Measurements from ENCODE around the gene GNG2. TPM values are rescaled to one million over a fixed set of nuclear protein-coding genes. Genes with fewer than 3 reads are reported as not detected.

Gene GNG2
- total RNA-seq, 4 donors from 2014 or later: 3.9 to 10.7 (median 7.3) TPM

GRCh38 chr14:51951656-51952055 is 91.2 kb downstream of the GNG2 start:
- intact Hi-C loops (cut with DNase I): no loop called here
- WGBS, 2 donors: 72 to 90% methylated on average over 3 of the region's 3 CpGs

GRCh38 chr14:51954031-51954430 is 93.6 kb downstream of the GNG2 start:
- H3K27ac ChIP-seq: no peak overlapping the region
- WGBS, 2 donors: 90 to 93% methylated on average over 2 of the region's 2 CpGs
- H3K36me3 ChIP-seq: no peaks in the 10 kb centered on the region
- H3K4me3 ChIP-seq (replicated peaks in 1 of 3): no peak overlapping the region
- intact Hi-C loops (cut with DNase I): no loop called here
- H3K4me1 ChIP-seq: no peaks in the 10 kb centered on the region
- DNase-seq: no peak
- H3K27me3 ChIP-seq: no peaks in the 10 kb centered on the region
- TF ChIP-seq CTCF (IDR thresholded peaks at IDR 0.05) (no peak), POLR2A (IDR thresholded peaks at IDR 0.05) (no peak)
- H3K9me3 ChIP-seq: no peaks in the 10 kb centered on the region

More at GRCh38 chr14:51951656-51952055, 91.2 kb downstream of the GNG2 start:
- Histone ChIP-seq H3K27me3 (no peaks in the 10 kb centered on the region), H3K27ac (no peak overlapping the region), H3K4me3 (replicated peaks in 1 of 3) (no peak overlapping the region), H3K36me3 (no peaks in the 10 kb centered on the region), H3K9me3 (no peaks in the 10 kb centered on the region), H3K4me1 (no peaks in the 10 kb centered on the region)
- no peak for DNase-seq
- no peak for TF ChIP-seq POLR2A (IDR thresholded peaks at IDR 0.05)
- TF ChIP-seq CTCF (IDR thresholded peaks at IDR 0.05): no peak

GRCh38 chr14:51954657-51955056 is 94.2 kb downstream of the GNG2 start:
- H3K4me1 ChIP-seq: no peaks in the 10 kb centered on the region
- H3K4me3 ChIP-seq (replicated peaks in 1 of 3): no peak overlapping the region
- no peak for DNase-seq
- no peaks in the 10 kb centered on the region for H3K36me3 ChIP-seq
- 92 to 99% methylated on average over 3 of the region's 3 CpGs for WGBS, 2 donors
- H3K27me3 ChIP-seq: no peaks in the 10 kb centered on the region
- no peaks in the 10 kb centered on the region for H3K9me3 ChIP-seq
- TF ChIP-seq POLR2A (IDR thresholded peaks at IDR 0.05) (no peak), CTCF (IDR thresholded peaks at IDR 0.05) (no peak)
- intact Hi-C loops (cut with DNase I): no loop called here
- no peak overlapping the region for H3K27ac ChIP-seq

GRCh38 chr14:51957950-51958349 is 97.5 kb downstream of the GNG2 start:
- WGBS, 2 donors: 58 to 63% methylated on average over 2 of the region's 2 CpGs
- intact Hi-C loops (cut with DNase I): no loop called here
- no peaks in the 10 kb centered on the region for H3K4me1 ChIP-seq
- DNase-seq: no peak
- H3K9me3 ChIP-seq: no peaks in the 10 kb centered on the region
- no peak overlapping the region for H3K4me3 ChIP-seq (replicated peaks in 1 of 3)
- TF ChIP-seq CTCF (IDR thresholded peaks at IDR 0.05): no peak
- no peak for TF ChIP-seq POLR2A (IDR thresholded peaks at IDR 0.05)
- H3K27ac ChIP-seq: no peak overlapping the region
- H3K36me3 ChIP-seq: no peaks in the 10 kb centered on the region
- no peaks in the 10 kb centered on the region for H3K27me3 ChIP-seq

- no peak for DNase-seq
- H3K9me3 ChIP-seq: no peaks in the 10 kb centered on the region
- WGBS, 2 donors: 93 to 96% methylated on average over 1 of the region's 1 CpG
- intact Hi-C loops (cut with DNase I): no loop called here
- TF ChIP-seq POLR2A (IDR thresholded peaks at IDR 0.05) (no peak), CTCF (IDR thresholded peaks at IDR 0.05) (no peak)
- no peak overlapping the region for H3K4me3 ChIP-seq (replicated peaks in 1 of 3)
- H3K27ac ChIP-seq: no peak overlapping the region
- H3K27me3 ChIP-seq: no peaks in the 10 kb centered on the region
- H3K36me3 ChIP-seq: no peaks in the 10 kb centered on the region
- no peaks in the 10 kb centered on the region for H3K4me1 ChIP-seq
Measured at GRCh38 chr14:51959928-51960327, 99.5 kb downstream of the GNG2 start.

Measured in thyroid gland (tissue), 4 donors.